ENCODE results near the gene CCT7. TPM values are rescaled to one million over a fixed set of nuclear protein-coding genes. Genes with fewer than 3 reads are reported as not detected.

Gene CCT7
- total RNA-seq, 1 donor from 2014 or later = 696 TPM

- Mint-ChIP-seq H3K27me3 (peaks cover 74% of the 10 kb centered on the region), H3K9me3 (no peaks in the 10 kb centered on the region), H3K36me3 (ENCODE audit: low read depth) (no peaks in the 10 kb centered on the region), H3K27ac (no peak within 1 kb of the TSS), H3K4me3 (peak within 1 kb of the TSS; percentile 81), H3K4me1 (peaks cover 13% of the 10 kb centered on the region)
- peak; percentile 98 for DNase-seq
- intact Hi-C loops (cut with micrococcal nuclease) = loop anchor here (1.0 to 5.0 kb wide), 4 partner anchors 8 to 444 kb away; partner anchors contain the start of genes ALMS1, CCT7 and TPRKB
Measured at GRCh38 chr2:73293534-73294171, 59.5 kb downstream of the CCT7 start, which contains the start of gene EGR4. Gene EGR4 (minus strand): TSS chr2:73293548. CDS start chr2:73293317, 231 bp downstream.

- no peak for DNase-seq
- H3K27me3 Mint-ChIP-seq = peaks cover 73% of the 10 kb centered on the region
- no peaks in the 10 kb centered on the region for H3K36me3 Mint-ChIP-seq (ENCODE audit: low read depth)
- H3K4me3 Mint-ChIP-seq = no peak overlapping the region
- intact Hi-C loops (cut with micrococcal nuclease) = loop anchor here (5.0 kb wide), 1 partner anchor 443 kb away; the partner anchor contains the start of gene TPRKB
- H3K4me1 Mint-ChIP-seq = peaks cover 13% of the 10 kb centered on the region
- no peaks in the 10 kb centered on the region for H3K9me3 Mint-ChIP-seq
- H3K27ac Mint-ChIP-seq = no peak overlapping the region
Measured at GRCh38 chr2:73294239-73294638, 60.1 kb downstream of the CCT7 start.

DNA sequence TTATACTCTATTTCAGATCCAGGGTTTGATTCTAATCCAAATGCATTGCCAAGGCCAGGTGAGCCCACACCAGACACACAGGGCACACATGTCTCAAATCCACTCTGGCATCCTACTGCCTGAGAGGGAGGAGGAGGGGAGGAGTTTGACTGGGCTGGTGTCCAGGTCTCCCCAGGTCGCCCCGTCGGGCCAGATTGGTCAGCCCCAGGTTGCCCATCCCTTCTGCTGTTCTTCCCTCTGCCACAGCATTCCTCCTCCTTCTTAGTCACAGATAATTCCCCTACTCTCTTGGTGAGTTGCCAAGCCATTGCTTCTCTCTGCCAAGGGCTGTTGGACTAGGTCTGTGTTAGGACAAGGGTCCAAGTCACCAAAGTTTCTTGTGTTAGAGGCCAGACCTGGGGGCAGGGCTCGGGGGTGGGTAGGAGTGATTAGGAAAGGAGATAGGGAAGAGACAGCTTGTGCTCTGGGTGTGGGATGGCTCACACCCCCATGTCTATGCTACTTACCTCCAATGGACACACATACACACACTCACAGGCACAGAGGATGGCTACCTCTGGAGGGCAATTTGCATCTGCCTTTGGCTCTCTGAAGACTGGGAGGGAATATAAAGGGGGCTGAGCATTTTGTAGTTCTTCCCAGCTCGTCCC lies 61.8 kb downstream of the CCT7 start:
- no peak overlapping the region for H3K4me3 Mint-ChIP-seq
- intact Hi-C loops (cut with micrococcal nuclease) = no loop called here
- H3K4me1 Mint-ChIP-seq = peaks cover 10% of the 10 kb centered on the region
- H3K27me3 Mint-ChIP-seq = peaks cover 60% of the 10 kb centered on the region
- H3K9me3 Mint-ChIP-seq = no peaks in the 10 kb centered on the region
- DNase-seq = no peak
- H3K27ac Mint-ChIP-seq = no peak overlapping the region
- no peaks in the 10 kb centered on the region for H3K36me3 Mint-ChIP-seq (ENCODE audit: low read depth)

GRCh38 chr2:73297151-73297559 lies 63.0 kb downstream of the CCT7 start:
- Mint-ChIP-seq H3K4me1 (peaks cover 5% of the 10 kb centered on the region), H3K27ac (no peak overlapping the region), H3K4me3 (no peak overlapping the region), H3K36me3 (ENCODE audit: low read depth) (no peaks in the 10 kb centered on the region), H3K27me3 (peaks cover 56% of the 10 kb centered on the region), H3K9me3 (no peaks in the 10 kb centered on the region)
- intact Hi-C loops (cut with micrococcal nuclease) = no loop called here
- DNase-seq = no peak

DNA sequence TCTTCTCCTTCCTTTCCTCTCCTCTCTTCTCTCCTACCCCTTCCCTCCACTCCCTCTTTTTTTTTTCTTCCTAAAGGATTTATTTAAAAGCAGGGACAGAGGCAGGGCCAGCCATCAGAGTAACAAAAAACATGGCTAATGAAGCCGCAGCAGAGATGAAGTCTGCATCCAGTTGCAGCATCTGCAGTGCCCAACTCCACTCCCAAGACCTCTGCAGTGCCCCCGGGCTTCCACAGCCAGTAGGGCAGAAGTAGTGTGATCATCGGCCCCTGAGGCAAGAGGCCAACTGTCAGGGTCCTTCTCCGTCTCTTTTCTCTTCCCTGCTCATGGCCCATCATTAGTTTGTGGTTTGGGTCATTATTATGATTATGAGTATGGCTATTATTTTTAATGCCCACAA lies 63.5 kb downstream of the CCT7 start:
- Mint-ChIP-seq H3K36me3 (ENCODE audit: low read depth) (no peaks in the 10 kb centered on the region), H3K4me3 (no peak overlapping the region), H3K27ac (no peak overlapping the region), H3K4me1 (peaks cover 5% of the 10 kb centered on the region), H3K27me3 (peaks cover 55% of the 10 kb centered on the region), H3K9me3 (no peaks in the 10 kb centered on the region)
- no peak for DNase-seq
- intact Hi-C loops (cut with micrococcal nuclease) = no loop called here

GRCh38 chr2:73300926-73301325 lies 66.8 kb downstream of the CCT7 start:
- H3K4me1 Mint-ChIP-seq = peaks cover 1% of the 10 kb centered on the region
- intact Hi-C loops (cut with micrococcal nuclease) = no loop called here
- no peak overlapping the region for H3K4me3 Mint-ChIP-seq
- DNase-seq = no peak
- H3K27me3 Mint-ChIP-seq = peaks cover 42% of the 10 kb centered on the region
- H3K36me3 Mint-ChIP-seq (ENCODE audit: low read depth) = no peaks in the 10 kb centered on the region
- H3K9me3 Mint-ChIP-seq = no peaks in the 10 kb centered on the region
- H3K27ac Mint-ChIP-seq = no peak overlapping the region

DNA sequence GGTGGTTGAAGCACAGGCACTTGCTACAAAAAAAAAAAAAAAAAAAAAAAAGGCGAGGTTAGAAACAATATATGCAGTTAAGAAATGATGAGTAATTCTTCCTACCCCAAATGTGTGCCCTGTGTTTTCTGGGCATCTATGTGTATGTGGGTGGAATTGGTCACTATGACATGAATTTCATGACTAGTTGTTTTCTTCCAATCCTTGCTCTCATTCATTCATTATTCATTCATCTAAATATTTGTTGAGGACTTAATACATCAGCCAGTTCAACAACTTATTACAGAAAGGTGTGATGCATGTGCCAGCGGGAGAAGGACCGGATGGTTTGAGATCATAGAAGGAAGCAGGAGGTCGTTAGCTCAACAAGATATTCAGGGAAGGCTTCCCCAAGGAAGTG lies 67.5 kb downstream of the CCT7 start:
- peaks cover 39% of the 10 kb centered on the region for H3K27me3 Mint-ChIP-seq
- peaks cover 1% of the 10 kb centered on the region for H3K4me1 Mint-ChIP-seq
- H3K4me3 Mint-ChIP-seq = no peak overlapping the region
- no peaks in the 10 kb centered on the region for H3K36me3 Mint-ChIP-seq (ENCODE audit: low read depth)
- no peak overlapping the region for H3K27ac Mint-ChIP-seq
- no peak for DNase-seq
- no peaks in the 10 kb centered on the region for H3K9me3 Mint-ChIP-seq
- intact Hi-C loops (cut with micrococcal nuclease) = no loop called here

Other genes starting within 250 kb of the CCT7 start
- 11.6 and 14.1 TPM in 2 replicates for gene SFXN5, start 162.6 kb upstream of the CCT7 start, total RNA-seq
- gene RAB11FIP5, start 121.4 kb upstream of the CCT7 start, total RNA-seq = 13.4 and 13.8 TPM in 2 replicates
- gene NOTO, start 31.7 kb upstream of the CCT7 start, total RNA-seq = not detected in 2 replicates
- gene SMYD5, start 20.1 kb upstream of the CCT7 start, total RNA-seq = 56.7 and 62.7 TPM in 2 replicates
- 14.8 and 15.9 TPM in 2 replicates for gene PRADC1, start 1.1 kb upstream of the CCT7 start, total RNA-seq
- gene FBXO41, start 50.2 kb downstream of the CCT7 start, total RNA-seq = 32.2 and 33.8 TPM in 2 replicates
- 1.2 and 1.5 TPM in 2 replicates for gene EGR4, start 59.2 kb downstream of the CCT7 start, total RNA-seq
- gene ALMS1, start 151.5 kb downstream of the CCT7 start, total RNA-seq = 19.6 and 21.9 TPM in 2 replicates